ENCODE results near the gene SCAMP2.
"Not testable (repeated sequence)": the region's sequence is repeated elsewhere in the genome, so short reads cannot be mapped to it uniquely, and the experiment has no call there.

Gene SCAMP2

DNA sequence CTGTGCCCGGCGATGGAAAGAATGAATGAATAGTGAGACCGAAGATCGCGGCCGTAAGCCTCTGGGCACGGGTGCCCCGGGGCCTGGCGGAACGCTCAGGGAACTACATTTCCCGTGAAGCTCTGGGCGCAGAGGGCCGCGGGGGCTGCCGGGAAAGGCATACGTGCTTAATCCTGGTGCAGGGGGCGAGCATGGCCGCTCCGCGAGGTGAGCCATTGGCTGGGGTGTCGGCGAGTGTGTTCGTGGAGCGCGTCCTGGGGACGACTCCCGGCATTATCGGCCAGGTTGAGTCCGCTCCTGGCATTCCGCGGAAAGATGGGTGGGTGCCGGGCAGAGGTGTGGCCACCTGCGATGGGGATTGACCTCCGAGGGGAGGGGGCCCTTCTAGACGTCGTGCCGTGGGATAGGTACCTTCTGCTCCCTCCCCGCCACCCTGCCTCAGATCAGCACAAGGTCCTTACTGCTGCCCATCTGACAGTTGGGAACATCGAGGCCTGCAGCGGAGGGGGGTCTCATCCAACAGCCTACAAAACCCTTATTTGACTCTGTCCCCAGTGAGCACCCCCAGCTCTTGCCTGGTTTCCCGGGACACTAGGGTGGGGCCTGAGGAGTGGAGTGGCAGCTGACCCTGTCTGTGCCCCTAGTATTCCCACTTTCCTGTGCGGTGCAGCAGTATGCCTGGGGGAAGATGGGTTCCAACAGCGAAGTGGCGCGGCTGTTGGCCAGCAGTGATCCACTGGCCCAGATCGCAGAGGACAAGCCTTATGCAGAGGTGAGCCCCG is 16.9 kb upstream of the SCAMP2 start, which contains the start of gene MPI:
Gene MPI, plus strand, starts transcription at position 160 of the 782 bp plus-strand sequence. Its CDS starts 32 bp downstream, at position 192.
- peak; percentile 79 to 88 for DNase-seq

GRCh38 chr15:74889390-74889882 is 16.3 kb upstream of the SCAMP2 start:
- no peak for DNase-seq

GRCh38 chr15:74888716-74889115 is 15.6 kb upstream of the SCAMP2 start:
- no peak for DNase-seq

GRCh38 chr15:74887537-74888193 is 14.5 kb upstream of the SCAMP2 start:
- DNase-seq: not testable (repeated sequence)

DNA sequence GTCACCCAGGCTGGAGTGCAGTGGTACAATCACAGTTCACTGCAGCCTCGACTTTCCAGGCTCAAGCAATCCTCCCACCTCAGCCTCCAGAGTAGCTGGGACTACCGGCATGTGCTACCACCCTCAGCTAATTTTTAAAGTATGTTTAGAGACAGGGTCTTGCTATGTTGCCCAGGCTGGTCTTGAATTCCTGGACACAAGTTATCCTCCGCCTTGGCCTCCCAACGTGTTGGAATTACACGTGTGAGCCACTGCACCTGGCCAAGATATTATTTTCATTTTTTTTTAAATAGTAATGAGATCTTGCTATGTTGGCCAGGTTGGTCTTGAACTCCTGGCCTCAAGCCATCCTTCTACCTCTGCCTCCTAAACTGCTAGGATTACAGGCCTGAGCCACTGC is 12.3 kb upstream of the SCAMP2 start:
- no peak for DNase-seq

DNA sequence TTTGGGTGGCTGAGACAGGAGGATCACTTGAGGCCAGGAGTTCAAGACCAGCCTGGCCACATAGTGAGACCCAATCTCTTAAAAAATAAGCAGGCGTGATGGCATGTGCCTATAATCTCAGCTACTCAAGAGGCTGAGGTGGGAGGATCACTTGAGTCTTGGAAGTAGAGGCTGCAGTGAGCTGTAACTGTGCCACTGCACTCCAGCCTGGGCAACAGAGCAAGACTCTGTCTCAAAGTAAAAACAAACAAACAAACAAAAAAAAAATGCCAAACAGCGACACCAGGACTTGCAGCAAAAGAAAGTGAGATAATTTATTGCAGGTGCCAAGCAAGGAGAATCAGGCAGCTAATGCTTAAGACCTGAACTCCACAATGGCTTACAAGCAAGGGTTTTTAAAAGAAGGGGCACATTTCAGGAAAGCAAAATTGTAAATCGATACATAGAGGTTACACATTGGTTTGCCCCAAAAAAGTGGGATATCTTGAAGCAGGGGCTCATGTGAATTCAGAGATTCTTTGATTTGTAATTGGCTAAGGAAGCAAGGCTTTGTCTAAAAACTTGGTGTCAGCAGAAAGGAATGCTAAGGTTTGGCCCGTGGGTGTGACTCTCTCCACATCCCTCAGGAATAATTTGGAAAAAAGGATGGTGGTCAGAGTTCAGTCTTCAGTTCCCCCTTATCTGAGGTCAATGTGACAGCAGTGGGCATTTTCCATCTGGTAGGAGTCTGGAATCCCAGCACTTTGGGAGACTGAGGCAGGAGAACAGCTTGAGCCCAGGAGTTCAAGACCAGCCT is 11.5 kb upstream of the SCAMP2 start:
- no peak for DNase-seq

DNA sequence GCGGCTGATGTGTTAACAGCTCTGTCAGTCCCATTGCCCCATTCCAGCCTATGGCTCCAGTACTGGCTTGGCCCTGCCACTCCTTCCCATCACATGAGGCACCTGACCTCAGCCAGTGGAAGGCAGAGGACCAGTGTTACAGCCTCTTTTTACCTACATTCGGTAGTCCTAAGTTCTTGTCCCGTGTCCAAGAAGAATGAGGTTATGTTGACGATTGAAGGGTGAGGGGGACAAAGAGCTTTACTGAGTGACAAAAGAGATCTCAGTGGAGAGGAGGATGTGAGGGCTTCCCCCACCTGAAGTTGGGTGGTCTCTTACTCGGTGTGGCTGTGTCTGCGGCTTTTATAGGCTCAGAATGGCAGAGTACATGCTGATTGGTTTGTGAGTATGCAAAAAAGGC is 9.4 kb upstream of the SCAMP2 start:
- no peak for DNase-seq

DNA sequence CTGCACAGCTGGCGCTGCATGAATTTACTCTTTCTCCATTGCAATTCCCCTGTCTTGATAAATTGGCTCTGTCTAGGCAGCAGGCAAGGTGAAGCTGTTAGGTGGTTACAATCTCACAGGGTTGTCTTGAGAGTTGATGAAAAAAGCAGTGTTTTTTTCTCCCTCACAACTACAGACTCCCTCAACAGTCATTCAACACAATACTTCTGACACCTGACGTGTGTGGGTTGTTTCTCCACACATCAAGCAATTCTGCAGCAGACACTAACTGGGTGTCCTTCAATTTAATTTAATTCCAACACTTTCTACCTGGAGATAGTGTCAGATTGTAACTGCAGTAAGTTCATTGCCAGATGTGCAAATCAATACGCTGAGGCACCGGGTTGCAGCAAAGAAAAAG is 5.1 kb upstream of the SCAMP2 start:
- DNase-seq: no peak

- peak in 1 of 2 donors; percentile 4 for DNase-seq
Measured at GRCh38 chr15:74873756-74874424, 725 bp upstream of the SCAMP2 start.

- no peak for DNase-seq
Measured at GRCh38 chr15:74872702-74873035, 496 bp downstream of the SCAMP2 start.

DNA sequence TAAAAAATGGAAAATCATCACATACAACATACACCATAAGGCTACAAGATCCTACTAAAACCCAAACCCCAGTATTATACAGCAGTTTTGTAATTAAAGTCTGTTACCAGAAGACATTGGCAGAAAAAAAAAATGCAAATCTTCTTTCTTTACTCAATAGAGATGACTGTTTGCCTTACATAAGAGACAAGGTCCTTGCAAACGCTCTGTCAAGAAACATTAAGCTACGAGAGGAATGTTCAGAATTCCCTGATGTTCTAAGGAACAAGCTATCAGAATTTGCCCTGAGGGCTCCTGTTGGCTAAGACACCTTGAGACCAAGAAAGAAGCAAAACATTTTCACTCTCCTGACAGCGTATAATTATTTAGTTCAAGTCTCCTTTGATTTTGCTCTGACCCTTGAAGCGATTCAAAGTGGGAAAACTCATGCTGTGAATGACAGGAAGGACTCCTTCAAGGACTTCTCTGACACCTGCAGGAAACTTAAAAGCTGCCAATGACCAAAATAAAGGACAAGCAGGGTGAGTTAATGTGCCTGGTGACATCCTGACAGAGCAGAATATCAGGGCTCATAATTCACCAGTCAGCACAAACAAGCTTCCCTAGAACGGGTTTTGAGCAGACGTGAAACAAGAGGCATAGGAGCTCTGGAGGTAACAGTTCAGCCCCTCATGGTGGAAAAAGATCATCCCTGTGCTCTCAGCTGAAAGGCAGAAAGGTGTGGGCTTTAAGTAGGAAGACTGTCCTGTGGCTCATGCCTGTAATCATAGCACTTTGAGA is 2.5 kb downstream of the SCAMP2 start:
- no peak for DNase-seq

GRCh38 chr15:74869726-74870407 is 3.3 kb downstream of the SCAMP2 start:
- peak; percentile 31 to 47 for DNase-seq

DNA sequence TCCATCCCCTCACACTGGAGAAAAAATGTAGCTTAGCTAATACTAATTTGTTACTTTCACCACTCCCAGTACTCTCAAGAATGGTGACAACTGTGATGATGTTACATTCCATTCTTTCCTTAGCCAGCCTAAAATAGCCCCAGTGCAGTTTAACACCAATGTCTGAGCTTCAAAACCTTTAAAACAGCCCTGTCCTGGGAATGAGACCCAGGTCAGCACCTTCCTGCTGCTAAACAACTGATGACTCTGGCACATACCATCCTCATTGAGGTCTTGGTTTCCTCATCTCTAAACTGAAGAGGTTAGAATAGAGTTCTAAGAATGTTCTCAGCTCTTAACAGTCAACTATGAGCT is 3.8 kb downstream of the SCAMP2 start:
- DNase-seq: no peak

- peak in 1 of 2 donors; percentile 29 for DNase-seq
Measured at GRCh38 chr15:74868059-74868458, 5.1 kb downstream of the SCAMP2 start.

- DNase-seq: no peak
Measured at GRCh38 chr15:74867466-74868038, 5.6 kb downstream of the SCAMP2 start.

DNA sequence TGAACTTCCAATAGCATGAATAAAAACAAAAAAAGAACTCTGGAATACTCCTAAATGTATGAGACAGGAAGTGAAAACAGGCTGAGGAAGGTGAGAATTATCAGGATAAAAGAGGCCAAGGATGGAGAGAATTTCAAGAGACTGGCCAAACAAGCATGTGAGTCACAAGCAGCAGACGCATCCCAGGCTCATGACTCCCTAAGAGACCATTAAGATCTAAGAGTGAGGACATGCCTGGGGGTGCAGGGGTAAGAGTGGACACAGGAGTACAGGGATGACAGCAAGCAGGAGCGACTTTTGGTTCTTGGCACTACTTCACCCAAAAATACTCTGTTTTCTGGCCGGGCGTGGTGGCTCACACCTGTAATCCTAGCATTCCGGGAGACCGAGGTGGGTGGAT is 7.1 kb downstream of the SCAMP2 start:
- no peak for DNase-seq

DNA sequence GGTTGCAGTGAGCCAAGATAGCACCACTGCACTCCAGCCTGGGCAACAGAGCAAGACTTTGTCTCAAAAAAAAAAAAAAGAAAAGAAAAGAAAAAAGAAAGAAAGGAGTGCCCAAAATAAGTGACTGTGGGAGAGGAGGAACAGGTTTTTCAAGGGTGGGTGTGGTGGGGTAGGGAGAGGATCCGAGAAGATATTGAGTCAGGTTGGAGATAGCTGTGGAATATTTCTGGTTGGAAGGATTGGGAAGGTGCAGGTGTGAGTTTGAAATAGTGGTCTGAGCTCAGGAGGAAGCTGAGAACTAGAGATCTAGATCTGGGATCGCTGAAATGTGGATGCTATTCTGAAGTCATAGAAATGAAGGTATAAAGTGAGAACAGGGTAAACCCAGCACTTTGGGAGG is 7.8 kb downstream of the SCAMP2 start:
- no peak for DNase-seq

DNA sequence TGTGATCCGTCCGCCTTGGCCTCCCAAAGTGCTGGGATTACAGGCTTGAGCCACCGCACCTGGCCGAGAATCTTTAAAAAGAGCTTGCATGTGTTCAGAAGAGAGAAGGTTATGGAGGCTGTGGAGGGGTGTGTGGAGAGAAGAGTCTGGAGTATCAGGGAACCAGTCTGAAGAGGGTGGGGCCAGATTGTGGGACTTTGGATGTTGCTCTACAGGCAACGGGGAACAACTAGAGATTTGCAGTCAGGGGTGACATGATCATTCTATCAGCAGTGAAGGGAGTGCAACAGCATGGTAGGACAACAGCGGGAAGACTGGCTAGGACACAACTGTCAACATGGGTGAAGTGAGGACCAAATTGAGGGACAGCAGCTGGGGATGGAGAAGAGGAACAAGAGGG is 8.9 kb downstream of the SCAMP2 start:
- DNase-seq: no peak

DNA sequence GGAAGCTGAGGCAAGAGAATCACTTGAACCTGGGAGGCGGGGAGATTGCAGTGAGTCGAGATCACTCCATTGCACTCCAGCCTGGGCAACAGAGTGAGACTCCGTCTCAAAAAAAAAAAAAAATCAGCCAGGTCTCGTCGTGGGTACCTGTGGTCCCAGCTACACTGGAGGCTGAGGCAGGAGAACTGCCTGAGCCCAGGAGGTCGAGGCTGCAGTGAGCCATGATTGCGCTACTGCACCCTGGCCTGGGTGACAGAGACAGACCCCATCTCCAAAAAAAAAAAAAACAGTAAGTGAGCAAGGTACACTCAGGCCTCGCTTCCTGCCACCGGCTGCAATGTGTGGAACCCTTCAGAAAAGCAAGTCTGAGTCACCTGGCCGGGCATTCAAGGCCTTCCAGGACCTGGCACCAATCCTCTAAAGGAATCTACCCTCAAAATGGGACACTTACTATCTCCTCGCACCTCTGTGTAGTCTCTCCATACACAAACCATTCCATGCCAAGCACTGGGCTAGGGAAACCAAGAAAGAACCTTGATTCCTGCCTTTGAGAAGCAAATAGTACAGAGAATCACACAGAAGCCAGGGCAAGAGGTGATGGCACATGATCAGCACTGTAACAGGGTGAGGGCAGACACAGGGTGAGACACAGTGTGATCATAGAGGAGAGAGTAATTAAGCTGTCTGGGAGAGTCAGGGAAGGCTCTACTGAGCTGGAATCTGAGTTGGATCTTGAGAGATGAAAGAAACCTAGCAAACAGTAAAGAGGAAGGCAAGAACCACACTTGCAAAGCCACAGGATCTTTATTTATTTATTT is 9.7 kb downstream of the SCAMP2 start:
- no peak for DNase-seq

DNA sequence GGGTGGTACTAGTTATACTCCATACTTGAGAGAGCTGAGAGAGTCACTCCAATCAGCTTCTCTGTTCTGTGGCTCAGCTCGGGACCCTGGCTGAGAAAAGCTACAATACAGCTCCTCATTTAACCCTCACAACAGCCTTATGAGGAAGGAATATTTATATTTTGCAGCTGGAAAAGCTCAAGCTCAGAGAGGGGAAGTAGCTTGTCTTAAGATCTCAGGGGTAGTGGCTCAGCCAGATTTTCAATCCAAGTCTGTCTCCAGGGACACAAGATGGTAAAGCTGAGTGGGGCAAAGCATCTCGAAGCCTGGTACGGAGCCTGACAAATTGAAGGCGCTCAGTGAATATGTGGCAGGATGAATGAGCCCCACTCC is 14.8 kb downstream of the SCAMP2 start:
- DNase-seq: no peak
